ENCODE data around the gene FSCN2. TPM values are rescaled to one million over a fixed set of nuclear protein-coding genes. Genes with fewer than 3 reads are reported as not detected.

The FSCN2 gene
- total and polyA plus RNA-seq, 10 of the 15 experiments (the other 5 are each of a cell fraction or from before 2014, with no cell fraction given), result 0.12 to 2.1 (median 0.65) TPM; not detected in 3

GRCh38 chr17:81484195-81484979 lies 43.8 kb upstream of the FSCN2 start:
- Histone ChIP-seq H3K4me3 (peak overlapping the region; percentile 46; the same call in 1 of the 2 replicates), H3K79me2 (ENCODE audit: control insufficient read depth, insufficient read depth, low read length) (no peaks in the 10 kb centered on the region), H3K27ac (ENCODE audit: control insufficient read depth, insufficient read depth) (no peak overlapping the region), H2AFZ (ENCODE audit: control insufficient read depth, low read depth, low read length) (peak overlapping the region; percentile 85), H3K9me3 (replicated peaks; ENCODE audit: control insufficient read depth, insufficient read depth, low read length) (no peaks in the 10 kb centered on the region), H3K4me1 (ENCODE audit: control insufficient read depth, insufficient read depth, low read length) (peaks cover 12% of the 10 kb centered on the region), H3K36me3 (ENCODE audit: control insufficient read depth in 2 of 2, insufficient read depth in 2 of 2, low read length in 1 of 2) (no peaks in the 10 kb centered on the region), H3K9ac (ENCODE audit: control insufficient read depth, insufficient read depth, low read length) (peak overlapping the region; percentile 34; the same call in 1 of the 2 replicates), H3K4me2 (ENCODE audit: control insufficient read depth, insufficient read depth) (peak overlapping the region; percentile 93), H4K20me1 (ENCODE audit: control insufficient read depth, insufficient read depth) (no peaks in the 10 kb centered on the region), H3K27me3 (replicated peaks in 1 of 2; ENCODE audit: control insufficient read depth in 2 of 2, insufficient read depth in 2 of 2, low read length in 1 of 2) (peaks cover 7 to 8% of the 10 kb centered on the region in 2 experiments; a peak in 3 of 4 replicates)
- BruUV-seq (replicated peaks), result no TSS peak
- DNase-seq (ENCODE audit: low read depth, low spot score) (peak; percentile 17), FAIRE-seq (peak; percentile 85), ATAC-seq (peak; percentile 85)
- POLR2A ChIA-PET, result interaction anchor here (0.7 to 1.1 kb wide), 2 partner anchors 32 to 173 kb away, joined by 3 read pairs; no protein-coding TSS in a partner anchor
- WGBS (ENCODE audit: insufficient coverage, insufficient replicate concordance, low lambda C conversion rate, missing lambda C conversion rate), result 5% methylated on average over 56 of the region's 60 CpGs
- intact Hi-C loops (cut with micrococcal nuclease; ENCODE audit: unreplicated experiment) (loop anchor here (1.0 to 5.0 kb wide), 4 partner anchors 193 to 382 kb away; no protein-coding TSS in a partner anchor), in situ Hi-C loops (cut with MboI) (loop anchor here (25.0 kb wide), 1 partner anchor 347 kb away; no protein-coding TSS in a partner anchor)
- CTCF ChIA-PET, result interaction anchor here (0.7 to 3.9 kb wide), 37 partner anchors 12 to 451 kb away, joined by 3 to 44 read pairs (median 4); partner anchors contain the start of gene SLC38A10
- RAD21 ChIA-PET (ENCODE audit: unreplicated experiment), result interaction anchor here (0.7 to 4.2 kb wide), 16 partner anchors 33 to 342 kb away, joined by 3 to 27 read pairs (median 4); partner anchors contain the start of genes CEP131, FAAP100, NDUFAF8 and SLC38A10
- SMC1A ChIA-PET (ENCODE audit: uncharacterized antibody, unreplicated experiment), result interaction anchor here (0.8 to 2.9 kb wide), 15 partner anchors 25 to 262 kb away, joined by 3 to 21 read pairs (median 5); partner anchors contain the start of genes CEP131, NDUFAF8, SLC38A10 and TEPSIN
- no peak for TF ChIP-seq BMI1 (IDR thresholded peaks at IDR 0.05; ENCODE audit: borderline replicate concordance)
- no peak for TF ChIP-seq CEBPB (IDR thresholded peaks at IDR 0.05; ENCODE audit: borderline replicate concordance in 1 of 2, low read depth in 2 of 2, low read length in 2 of 2)
- no peak for TF ChIP-seq MTA2 (IDR thresholded peaks at IDR 0.05; ENCODE audit: low read depth)
- TF ChIP-seq RAD51 (IDR thresholded peaks at IDR 0.05), result no peak
- TF ChIP-seq POU2F2 (IDR thresholded peaks at IDR 0.05; ENCODE audit: borderline replicate concordance, low read depth, low read length), result 0 out of 3 replicates have a peak, but pooled peaks have one; percentile 34
- TF ChIP-seq CREB1 (IDR thresholded peaks at IDR 0.05; ENCODE audit: low read depth), result no peak
- peak; percentile 83 for TF ChIP-seq BACH1 (IDR thresholded peaks at IDR 0.05; ENCODE audit: borderline replicate concordance)
- peak; percentile 41 for TF ChIP-seq RELA (IDR thresholded peaks at IDR 0.05; ENCODE audit: borderline replicate concordance, partially characterized antibody)
- TF ChIP-seq ATF3 (IDR thresholded peaks at IDR 0.05; ENCODE audit: borderline replicate concordance, extremely low read depth, low read depth, low read length), result no peak
- TF ChIP-seq TCF3 (IDR thresholded peaks at IDR 0.05; ENCODE audit: borderline replicate concordance, insufficient read depth, low read depth, low read length), result peak; percentile 78; the same call in 1 of the 2 replicates
- TF ChIP-seq BCLAF1 (IDR thresholded peaks at IDR 0.05), result no peak
- TF ChIP-seq NRF1 (conservative IDR thresholded peaks at IDR 0.05; ENCODE audit: low read depth, low read length), result no peak
- TF ChIP-seq RUNX3 (IDR thresholded peaks at IDR 0.05; ENCODE audit: low read length), result peak; percentile 72
- TF ChIP-seq PAX8 (IDR thresholded peaks at IDR 0.05), result no peak
- TF ChIP-seq NFYB (IDR thresholded peaks at IDR 0.05; ENCODE audit: insufficient read depth, low read depth, low read length), result no peak
- TF ChIP-seq CREM (IDR thresholded peaks at IDR 0.05; ENCODE audit: low read depth), result 0 out of 2 replicates have a peak, but pooled peaks have one; percentile 17
- TF ChIP-seq EGR1 (IDR thresholded peaks at IDR 0.05; ENCODE audit: borderline replicate concordance in 1 of 2, low read depth in 2 of 2, low read length in 2 of 2), result peak in 1 of 2 experiments; percentile 64; a peak in 1 of 3 replicates
- TF ChIP-seq TBL1XR1 (IDR thresholded peaks at IDR 0.05; ENCODE audit: low read depth, low read length), result no peak
- TF ChIP-seq BRCA1 (IDR thresholded peaks at IDR 0.05; ENCODE audit: low read depth, low read length), result no peak
- no peak for TF ChIP-seq TAF1 (IDR thresholded peaks at IDR 0.05; ENCODE audit: borderline replicate concordance, low read depth, low read length)

Data from GM12878 (cell line).